Fibroblast of pulmonary artery (primary cell): Measurements from ENCODE around the gene IRF4.

ENCODE experiments used
- DNase-seq: peaks from one replicate; pipeline ENCODE4 v3.0.0-alpha.2; 2010; ENCODE audit warnings: low read depth
- H3K4me3 ChIP-seq: replicated peaks from 2 replicates; pipeline ENCODE4 v1.5.1; 2011; ENCODE audit warnings: low read depth, mild to moderate bottlenecking, control low read depth, low read length, moderate library complexity
- TF ChIP-seq, protein P1 (sequence below): IDR thresholded peaks from 2 replicates; pipeline ENCODE4 v1.5.1; 2011; ENCODE audit warnings: mild to moderate bottlenecking, control low read depth, low read length, inconsistent platforms; ENCODE audit errors: missing control alignments

IRF4 gene

DNA sequence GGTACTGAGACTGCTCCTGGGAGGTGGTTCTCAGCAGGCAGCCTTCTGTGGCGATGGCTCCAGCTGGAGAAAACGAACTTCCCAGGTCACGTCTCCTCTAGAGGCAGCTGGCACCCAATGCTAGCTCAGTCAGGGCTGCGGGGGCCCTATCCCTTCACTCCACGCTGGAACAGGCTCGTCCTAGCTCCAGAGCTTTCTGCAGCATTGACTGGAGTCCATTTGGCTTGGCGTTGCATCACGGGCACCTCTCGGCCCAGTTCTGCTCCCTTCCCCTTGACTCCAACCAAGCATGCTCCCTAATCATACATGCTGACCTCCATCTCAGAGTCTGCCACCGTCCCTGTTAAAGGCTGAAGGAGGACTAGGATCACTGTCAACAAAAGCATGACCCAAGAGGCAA lies 5.9 kb upstream of the IRF4 start:
- no peak for DNase-seq
- TF ChIP-seq, protein P1, sequence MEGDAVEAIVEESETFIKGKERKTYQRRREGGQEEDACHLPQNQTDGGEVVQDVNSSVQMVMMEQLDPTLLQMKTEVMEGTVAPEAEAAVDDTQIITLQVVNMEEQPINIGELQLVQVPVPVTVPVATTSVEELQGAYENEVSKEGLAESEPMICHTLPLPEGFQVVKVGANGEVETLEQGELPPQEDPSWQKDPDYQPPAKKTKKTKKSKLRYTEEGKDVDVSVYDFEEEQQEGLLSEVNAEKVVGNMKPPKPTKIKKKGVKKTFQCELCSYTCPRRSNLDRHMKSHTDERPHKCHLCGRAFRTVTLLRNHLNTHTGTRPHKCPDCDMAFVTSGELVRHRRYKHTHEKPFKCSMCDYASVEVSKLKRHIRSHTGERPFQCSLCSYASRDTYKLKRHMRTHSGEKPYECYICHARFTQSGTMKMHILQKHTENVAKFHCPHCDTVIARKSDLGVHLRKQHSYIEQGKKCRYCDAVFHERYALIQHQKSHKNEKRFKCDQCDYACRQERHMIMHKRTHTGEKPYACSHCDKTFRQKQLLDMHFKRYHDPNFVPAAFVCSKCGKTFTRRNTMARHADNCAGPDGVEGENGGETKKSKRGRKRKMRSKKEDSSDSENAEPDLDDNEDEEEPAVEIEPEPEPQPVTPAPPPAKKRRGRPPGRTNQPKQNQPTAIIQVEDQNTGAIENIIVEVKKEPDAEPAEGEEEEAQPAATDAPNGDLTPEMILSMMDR, result no peak
- H3K4me3 ChIP-seq, result no peak overlapping the region

DNA sequence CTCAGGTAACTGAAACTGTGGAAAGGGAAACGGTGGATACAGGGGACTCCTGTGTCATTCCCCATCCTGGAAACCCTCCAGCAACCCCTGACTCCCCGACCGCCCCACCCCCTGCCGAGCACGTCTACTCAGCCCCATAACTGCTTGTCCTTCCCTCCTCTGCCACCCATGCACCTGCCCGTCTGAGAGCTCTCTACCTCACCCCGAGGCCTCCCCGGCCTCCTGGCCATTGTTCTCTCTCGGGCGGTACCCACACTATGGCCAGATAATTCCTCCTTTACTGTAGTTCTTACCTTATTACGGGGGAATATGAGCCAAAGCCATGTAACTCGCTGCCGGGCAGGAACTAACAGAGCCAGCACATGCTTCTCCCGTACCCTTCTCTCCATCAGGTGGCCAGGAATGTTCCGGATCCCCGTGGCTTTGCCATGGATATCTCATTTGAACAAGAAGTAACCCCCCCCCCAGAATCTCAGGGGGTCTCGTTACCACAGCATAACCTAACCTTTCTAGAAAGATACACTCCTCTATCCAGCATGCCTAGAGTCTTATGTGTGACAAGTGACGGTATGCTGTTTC lies 4.8 kb upstream of the IRF4 start:
- no peak overlapping the region for H3K4me3 ChIP-seq
- TF ChIP-seq, protein P1, result no peak
- no peak for DNase-seq

DNA sequence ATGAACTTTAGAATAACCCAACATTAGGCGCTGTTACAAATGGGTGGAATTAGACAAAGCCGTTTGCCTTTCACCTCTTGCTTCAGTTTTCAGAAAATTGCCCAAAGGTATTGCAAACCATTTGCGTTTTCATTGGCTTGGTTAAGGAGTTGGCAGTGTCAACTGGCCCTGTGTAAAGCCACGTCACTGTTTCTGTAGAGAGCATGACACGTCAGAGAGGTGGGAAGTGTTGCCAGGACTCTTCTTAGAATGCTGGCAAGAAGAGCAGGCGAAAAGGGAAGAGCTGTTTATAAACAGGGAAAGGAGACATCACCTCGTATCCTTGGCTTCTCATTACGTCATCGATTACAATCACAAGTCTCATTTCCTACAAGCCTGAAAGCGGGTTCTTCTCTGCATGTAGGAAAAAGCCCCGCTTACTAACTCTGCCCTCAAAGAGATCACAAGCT lies 4.2 kb upstream of the IRF4 start:
- TF ChIP-seq, protein P1, result no peak
- peak; percentile 16 for DNase-seq
- no peak overlapping the region for H3K4me3 ChIP-seq

DNA sequence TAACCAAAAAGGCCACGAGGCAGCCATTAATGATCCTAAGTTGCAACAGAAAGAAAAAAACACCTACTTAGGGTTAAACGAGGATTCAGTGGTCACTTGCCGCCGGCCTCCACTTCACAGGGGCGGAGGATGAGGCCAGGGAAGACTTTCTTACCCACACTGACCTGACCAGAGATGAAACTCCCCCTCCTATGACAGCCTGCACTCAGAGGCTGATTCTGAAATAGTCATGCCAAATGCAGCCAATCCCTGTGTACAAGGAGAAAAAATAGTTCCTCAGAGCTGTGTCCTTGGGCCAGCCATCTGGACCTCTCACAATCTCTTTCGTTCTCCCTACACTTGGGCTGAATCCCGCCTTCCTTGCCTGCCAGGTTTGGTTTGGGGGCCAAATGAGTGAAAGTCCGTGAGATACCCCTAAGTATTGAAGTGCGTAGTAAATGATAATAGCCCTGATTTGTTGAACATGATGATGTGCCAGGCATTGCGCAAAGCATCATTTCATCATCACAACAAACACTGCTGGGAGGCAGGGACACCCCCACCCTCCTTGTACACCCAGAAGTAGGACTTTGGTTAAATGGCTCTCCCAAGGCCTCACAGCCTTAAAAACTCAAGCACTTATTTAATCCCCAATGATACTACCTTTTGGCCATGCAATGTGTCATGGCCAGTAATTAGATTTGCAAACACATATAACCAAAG lies 3.2 kb upstream of the IRF4 start:
- no peak overlapping the region for H3K4me3 ChIP-seq
- DNase-seq, result no peak
- TF ChIP-seq, protein P1, result no peak

DNA sequence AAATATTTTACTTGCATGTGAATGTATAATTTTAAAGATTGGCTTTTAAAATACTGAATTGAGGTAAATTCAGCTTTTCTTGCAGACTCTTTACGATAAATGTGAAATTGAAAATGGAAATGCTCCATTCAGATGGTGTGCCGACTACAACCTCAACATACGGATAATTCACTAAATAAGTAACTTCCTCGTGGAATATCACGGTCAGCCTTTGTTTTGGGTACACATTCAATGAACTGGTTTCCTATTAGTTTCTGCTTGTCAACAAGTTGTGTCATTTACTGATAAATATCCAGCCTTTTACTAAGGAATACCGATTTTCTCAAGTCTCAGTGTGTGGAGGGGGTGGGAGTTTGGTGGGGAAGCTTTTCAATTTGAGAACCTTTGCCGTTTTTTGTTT lies 2.4 kb upstream of the IRF4 start:
- no peak for DNase-seq
- no peak overlapping the region for H3K4me3 ChIP-seq
- TF ChIP-seq, protein P1, result no peak

DNA sequence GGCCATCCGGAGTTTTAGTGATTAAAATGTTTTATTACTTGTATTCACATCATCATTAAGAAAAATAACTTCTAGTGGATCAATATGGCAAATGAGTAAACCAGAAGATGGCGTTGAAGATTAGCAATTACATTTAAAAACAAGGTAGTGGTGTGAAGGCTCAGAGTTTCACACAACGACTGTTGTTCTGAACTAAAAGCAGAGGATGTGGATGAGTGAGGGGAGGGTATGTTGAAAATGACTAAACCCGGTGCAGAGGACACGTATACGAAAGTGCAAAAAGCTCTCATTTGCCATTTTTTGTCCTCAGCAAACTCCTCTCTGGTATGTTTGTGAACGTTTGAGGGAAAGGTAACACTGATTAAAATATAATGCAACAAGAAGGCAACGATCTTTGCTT lies 1.9 kb upstream of the IRF4 start:
- H3K4me3 ChIP-seq, result no peak overlapping the region
- TF ChIP-seq, protein P1, result no peak
- DNase-seq, result no peak
